ENCODE measurements around the gene CAPN10. TPM values are rescaled to one million over a fixed set of nuclear protein-coding genes. Genes with fewer than 3 reads are reported as not detected.

The CAPN10 gene
- total RNA-seq, 1 donor from 2014 or later, result 67.1 TPM

GRCh38 chr2:240573516-240574385 lies 12.8 kb upstream of the CAPN10 start:
- H3K4me3 Mint-ChIP-seq (ENCODE audit: unreplicated experiment), result no peak overlapping the region
- H3K36me3 Mint-ChIP-seq (ENCODE audit: unreplicated experiment), result no peaks in the 10 kb centered on the region
- H3K27ac Mint-ChIP-seq (ENCODE audit: unreplicated experiment), result no peak overlapping the region
- no peak for TF ChIP-seq CTCF (IDR thresholded peaks at IDR 0.05; ENCODE audit: partially characterized antibody, unreplicated experiment)
- H3K27me3 Mint-ChIP-seq (ENCODE audit: unreplicated experiment), result peaks cover 11% of the 10 kb centered on the region
- peaks cover 4% of the 10 kb centered on the region for H3K9me3 Mint-ChIP-seq (ENCODE audit: unreplicated experiment)
- peaks cover 4% of the 10 kb centered on the region for H3K4me1 Mint-ChIP-seq (ENCODE audit: low read depth, unreplicated experiment)
- peak; percentile 13 for DNase-seq

GRCh38 chr2:240574386-240575100 lies 12.0 kb upstream of the CAPN10 start:
- Mint-ChIP-seq H3K36me3 (ENCODE audit: unreplicated experiment) (no peaks in the 10 kb centered on the region), H3K4me3 (ENCODE audit: unreplicated experiment) (no peak overlapping the region), H3K27ac (ENCODE audit: unreplicated experiment) (no peak overlapping the region), H3K4me1 (ENCODE audit: low read depth, unreplicated experiment) (peaks cover 1% of the 10 kb centered on the region), H3K9me3 (ENCODE audit: unreplicated experiment) (peaks cover 3% of the 10 kb centered on the region), H3K27me3 (ENCODE audit: unreplicated experiment) (peaks cover 6% of the 10 kb centered on the region)
- DNase-seq, result peak; percentile 19
- no peak for TF ChIP-seq CTCF (IDR thresholded peaks at IDR 0.05; ENCODE audit: partially characterized antibody, unreplicated experiment)

- no peak overlapping the region for H3K4me3 Mint-ChIP-seq (ENCODE audit: unreplicated experiment)
These were observed 11.2 kb upstream of the CAPN10 start for GRCh38 chr2:240575101-240575965.

GRCh38 chr2:240576036-240576435 lies 10.5 kb upstream of the CAPN10 start:
- DNase-seq, result no peak
- Mint-ChIP-seq H3K4me1 (ENCODE audit: low read depth, unreplicated experiment) (peaks cover 7% of the 10 kb centered on the region), H3K4me3 (ENCODE audit: unreplicated experiment) (no peak overlapping the region), H3K9me3 (ENCODE audit: unreplicated experiment) (peaks cover 7% of the 10 kb centered on the region), H3K36me3 (ENCODE audit: unreplicated experiment) (peaks cover 8% of the 10 kb centered on the region), H3K27ac (ENCODE audit: unreplicated experiment) (no peak overlapping the region), H3K27me3 (ENCODE audit: unreplicated experiment) (peaks cover 4% of the 10 kb centered on the region)
- no peak for TF ChIP-seq CTCF (IDR thresholded peaks at IDR 0.05; ENCODE audit: partially characterized antibody, unreplicated experiment)

More at GRCh38 chr2:240575101-240575965, 11.2 kb upstream of the CAPN10 start:
- Mint-ChIP-seq H3K27ac (ENCODE audit: unreplicated experiment) (no peak overlapping the region), H3K27me3 (ENCODE audit: unreplicated experiment) (peaks cover 5% of the 10 kb centered on the region), H3K9me3 (ENCODE audit: unreplicated experiment) (peaks cover 7% of the 10 kb centered on the region), H3K36me3 (ENCODE audit: unreplicated experiment) (peaks cover 1% of the 10 kb centered on the region), H3K4me1 (ENCODE audit: low read depth, unreplicated experiment) (peaks cover 4% of the 10 kb centered on the region)
- DNase-seq, result peak; percentile 7
- TF ChIP-seq CTCF (IDR thresholded peaks at IDR 0.05; ENCODE audit: partially characterized antibody, unreplicated experiment), result no peak

Measured in glutamatergic neuron (in vitro differentiated cells).